Astrocyte (in vitro differentiated cells and primary cell): ENCODE measurements around the gene TBC1D5. TPM values are rescaled to one million over a fixed set of nuclear protein-coding genes. Genes with fewer than 3 reads are reported as not detected.
A peak's percentile ranks its signal among the peaks of the same experiment; 100 is the strongest.

Source experiments
- DNase-seq: peaks from one replicate; pipeline ENCODE4 v3.0.0-alpha.2; 2010; ENCODE audit warnings: low read depth
- FAIRE-seq: peaks from 2 replicates; lab custom pipeline; 2011; peaks lifted over from hg19 to GRCh38; lab: Jason Lieb, UNC
- H2AFZ ChIP-seq: 2 replicates; pipeline ENCODE4 v1.6.0; 2012; ENCODE audit warnings: low read depth, low read length, inconsistent platforms
- H3K27ac ChIP-seq: 2 replicates; pipeline ENCODE4 v1.5.1; 2011; ENCODE audit warnings: low read depth, low read length, inconsistent platforms
- H3K27me3 ChIP-seq: 2 replicates; pipeline ENCODE4 v1.6.0; 2011; ENCODE audit warnings: low read length, inconsistent platforms; ENCODE audit not compliant: insufficient read depth
- H3K36me3 ChIP-seq: 2 replicates; pipeline ENCODE4 v1.5.1; 2011; ENCODE audit warnings: low read length, inconsistent platforms; ENCODE audit not compliant: insufficient read depth
- H3K4me1 ChIP-seq: 2 replicates; pipeline ENCODE4 v1.5.1; 2011; ENCODE audit warnings: low read length, inconsistent platforms; ENCODE audit not compliant: insufficient read depth
- H3K4me2 ChIP-seq: 2 replicates; pipeline ENCODE4 v1.6.0; 2012; ENCODE audit warnings: low read length, inconsistent platforms
- H3K4me3 ChIP-seq: 2 replicates; pipeline ENCODE4 v1.5.1; 2011; ENCODE audit warnings: low read depth, mild to moderate bottlenecking, low read length, inconsistent platforms; ENCODE audit not compliant: insufficient read depth
- H3K79me2 ChIP-seq: 2 replicates; pipeline ENCODE4 v1.6.0; 2012; ENCODE audit warnings: mild to moderate bottlenecking, low read length, inconsistent platforms; ENCODE audit not compliant: insufficient read depth
- H3K9ac ChIP-seq: 2 replicates; pipeline ENCODE4 v1.6.0; 2012; ENCODE audit warnings: mild to moderate bottlenecking, low read length, inconsistent platforms
- H3K9me3 ChIP-seq: 2 replicates; pipeline ENCODE4 v1.5.1; 2012; ENCODE audit warnings: low read depth, mild to moderate bottlenecking, low read length, inconsistent platforms; ENCODE audit not compliant: insufficient read depth
- H4K20me1 ChIP-seq: 2 replicates; pipeline ENCODE4 v1.6.0; 2012; ENCODE audit warnings: low read length, inconsistent platforms; ENCODE audit not compliant: insufficient read depth
- H3K27ac Mint-ChIP-seq: one replicate; pipeline ENCODE4 v1.8.0; 2021; ENCODE audit warnings: mild to moderate bottlenecking, mixed read lengths; ENCODE audit not compliant: unreplicated experiment
- H3K27me3 Mint-ChIP-seq: one replicate; pipeline ENCODE4 v1.8.0; 2021; ENCODE audit warnings: low read depth, mixed read lengths; ENCODE audit not compliant: unreplicated experiment
- H3K36me3 Mint-ChIP-seq: one replicate; pipeline ENCODE4 v1.8.0; 2021; ENCODE audit warnings: low read depth, mixed read lengths; ENCODE audit not compliant: unreplicated experiment
- H3K4me1 Mint-ChIP-seq: one replicate; pipeline ENCODE4 v1.8.0; 2021; ENCODE audit warnings: low read depth, mixed read lengths; ENCODE audit not compliant: unreplicated experiment
- H3K4me3 Mint-ChIP-seq: one replicate; pipeline ENCODE4 v1.8.0; 2021; ENCODE audit warnings: mild to moderate bottlenecking, moderate library complexity, mixed read lengths; ENCODE audit not compliant: unreplicated experiment
- H3K9me3 Mint-ChIP-seq: one replicate; pipeline ENCODE4 v1.8.0; 2021; ENCODE audit warnings: mild to moderate bottlenecking, mixed read lengths; ENCODE audit not compliant: unreplicated experiment
- EZH2 ChIP-seq: IDR thresholded peaks from 2 replicates; pipeline ENCODE4 v1.6.1; 2012; ENCODE audit warnings: mild to moderate bottlenecking, low read length, inconsistent platforms; ENCODE audit not compliant: insufficient read depth
- total RNA-seq: library from RNA; stranded (reverse); gene quantifications from 2 replicates; pipeline ENCODE4 v1.2.1, GENCODE V29; 2021
- TF ChIP-seq, protein P1 (sequence below): IDR thresholded peaks from 2 replicates; pipeline ENCODE4 v1.5.1; 2011; ENCODE audit warnings: low read depth, mild to moderate bottlenecking, inconsistent platforms, low read length, moderate library complexity; ENCODE audit not compliant: insufficient read depth

Gene TBC1D5
- total RNA-seq, 1 donor from 2014 or later: 23.0 TPM

DNA sequence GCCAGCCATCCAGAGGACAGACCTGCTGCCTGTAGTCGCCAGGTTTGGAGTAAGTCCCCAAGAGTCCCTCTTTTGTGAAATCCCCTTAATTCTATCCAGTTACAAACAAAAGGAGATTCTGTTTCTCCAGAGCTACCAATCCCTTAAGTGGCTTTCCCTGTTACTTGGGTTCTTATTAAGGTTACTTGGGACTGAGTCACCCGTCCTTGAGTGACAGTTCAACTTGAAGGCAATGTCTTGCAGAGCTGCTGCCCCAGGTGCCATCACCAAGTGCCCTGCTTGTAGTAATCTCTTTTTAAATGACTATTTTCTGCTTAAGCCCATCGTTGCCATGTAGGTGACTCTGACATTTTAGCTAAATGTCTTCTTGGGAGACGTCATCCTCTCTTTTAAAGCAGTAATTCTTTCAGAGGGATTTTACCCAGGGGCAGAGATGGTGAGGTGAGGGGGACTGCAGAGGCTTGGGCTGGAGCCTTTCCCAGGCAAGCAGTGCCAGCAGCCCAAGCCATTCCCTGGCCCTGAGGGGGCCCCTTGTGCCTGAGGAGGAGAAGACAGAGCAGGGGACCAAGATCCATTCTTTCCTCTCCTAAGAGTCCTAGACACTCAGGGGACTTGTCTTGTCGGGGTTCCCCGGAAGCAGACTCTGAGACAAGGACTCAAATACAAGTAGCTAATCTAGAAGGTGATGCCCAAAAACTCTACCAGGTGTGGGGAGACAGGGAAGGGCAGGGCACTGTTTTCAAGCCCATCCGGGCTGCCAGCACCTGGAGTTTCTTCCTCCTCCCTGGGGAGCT, 604.0 kb downstream of the TBC1D5 start:
- Histone ChIP-seq H2AFZ (no peak overlapping the region), H3K4me1 (no peaks in the 10 kb centered on the region)
- no peak overlapping the region for H3K4me3 Mint-ChIP-seq

DNA sequence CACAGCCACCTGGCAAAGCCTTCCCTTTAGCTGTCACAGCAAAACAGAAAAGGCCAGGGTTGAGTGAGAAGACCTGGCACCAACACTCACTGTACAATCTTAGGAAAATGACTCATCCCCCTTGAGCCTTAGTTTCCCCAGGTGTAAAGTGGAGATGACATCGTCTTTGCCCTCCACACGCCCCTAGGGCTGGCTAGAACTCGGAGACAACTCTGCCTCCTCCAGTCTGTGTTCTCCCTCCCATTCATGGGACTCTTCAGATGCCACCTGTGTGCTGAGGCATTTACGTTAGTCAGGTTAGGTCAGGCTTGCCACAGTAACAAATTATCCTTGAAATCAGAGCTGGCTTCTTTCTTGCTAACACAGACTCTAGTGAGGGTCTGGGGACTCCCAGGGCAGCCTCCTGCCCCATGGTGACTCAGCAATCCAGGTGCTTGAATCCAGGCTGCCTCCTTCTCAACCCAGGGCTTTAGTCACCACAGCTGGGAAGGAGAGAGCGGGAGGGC, 605.1 kb downstream of the TBC1D5 start:
- H3K27ac ChIP-seq: no peak overlapping the region
- no peak for TF ChIP-seq EZH2
- TF ChIP-seq, protein P1, sequence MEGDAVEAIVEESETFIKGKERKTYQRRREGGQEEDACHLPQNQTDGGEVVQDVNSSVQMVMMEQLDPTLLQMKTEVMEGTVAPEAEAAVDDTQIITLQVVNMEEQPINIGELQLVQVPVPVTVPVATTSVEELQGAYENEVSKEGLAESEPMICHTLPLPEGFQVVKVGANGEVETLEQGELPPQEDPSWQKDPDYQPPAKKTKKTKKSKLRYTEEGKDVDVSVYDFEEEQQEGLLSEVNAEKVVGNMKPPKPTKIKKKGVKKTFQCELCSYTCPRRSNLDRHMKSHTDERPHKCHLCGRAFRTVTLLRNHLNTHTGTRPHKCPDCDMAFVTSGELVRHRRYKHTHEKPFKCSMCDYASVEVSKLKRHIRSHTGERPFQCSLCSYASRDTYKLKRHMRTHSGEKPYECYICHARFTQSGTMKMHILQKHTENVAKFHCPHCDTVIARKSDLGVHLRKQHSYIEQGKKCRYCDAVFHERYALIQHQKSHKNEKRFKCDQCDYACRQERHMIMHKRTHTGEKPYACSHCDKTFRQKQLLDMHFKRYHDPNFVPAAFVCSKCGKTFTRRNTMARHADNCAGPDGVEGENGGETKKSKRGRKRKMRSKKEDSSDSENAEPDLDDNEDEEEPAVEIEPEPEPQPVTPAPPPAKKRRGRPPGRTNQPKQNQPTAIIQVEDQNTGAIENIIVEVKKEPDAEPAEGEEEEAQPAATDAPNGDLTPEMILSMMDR: no peak
- FAIRE-seq (no peak), DNase-seq (no peak)
- Mint-ChIP-seq H3K36me3 (no peaks in the 10 kb centered on the region), H3K27ac (peak overlapping the region; percentile 41), H3K9me3 (peaks cover 5% of the 10 kb centered on the region), H3K4me3 (no peak overlapping the region), H3K27me3 (peaks cover 17% of the 10 kb centered on the region), H3K4me1 (no peaks in the 10 kb centered on the region)
- no peaks in the 10 kb centered on the region for H3K79me2 ChIP-seq
- H2AFZ ChIP-seq: no peak overlapping the region
- no peaks in the 10 kb centered on the region for H3K9me3 ChIP-seq
- no peak overlapping the region for H3K4me2 ChIP-seq
- no peak overlapping the region for H3K9ac ChIP-seq
- H4K20me1 ChIP-seq: no peaks in the 10 kb centered on the region
- no peaks in the 10 kb centered on the region for H3K27me3 ChIP-seq
- no peak overlapping the region for H3K4me3 ChIP-seq
- H3K4me1 ChIP-seq: no peaks in the 10 kb centered on the region
- no peaks in the 10 kb centered on the region for H3K36me3 ChIP-seq

More for the DNA sequence above, 604.0 kb downstream of the TBC1D5 start:
- H3K9me3 Mint-ChIP-seq: peaks cover 12% of the 10 kb centered on the region
- H3K79me2 ChIP-seq: no peaks in the 10 kb centered on the region
- peaks cover 17% of the 10 kb centered on the region for H3K27me3 Mint-ChIP-seq
- H3K9me3 ChIP-seq: no peaks in the 10 kb centered on the region
- H3K4me1 Mint-ChIP-seq: no peaks in the 10 kb centered on the region
- no peak overlapping the region for H3K4me3 ChIP-seq
- H3K27ac Mint-ChIP-seq: no peak overlapping the region
- H3K36me3 ChIP-seq: no peaks in the 10 kb centered on the region
- TF ChIP-seq, protein P1: no peak
- no peak for TF ChIP-seq EZH2
- H4K20me1 ChIP-seq: no peaks in the 10 kb centered on the region
- peaks cover 5% of the 10 kb centered on the region for H3K36me3 Mint-ChIP-seq
- DNase-seq: no peak
- no peaks in the 10 kb centered on the region for H3K27me3 ChIP-seq
- H3K27ac ChIP-seq: no peak overlapping the region
- FAIRE-seq: no peak
- H3K4me2 ChIP-seq: no peak overlapping the region
- no peak overlapping the region for H3K9ac ChIP-seq
